Ovary (tissue), 9 donors: ENCODE data around the gene PPM1H. TPM values are rescaled to one million over a fixed set of nuclear protein-coding genes. Genes with fewer than 3 reads are reported as not detected.
"Not testable (repeated sequence)": the region's sequence is repeated elsewhere in the genome, so short reads cannot be mapped to it uniquely, and the experiment has no call there.

Experiments
- DNase-seq, 5 donors: peaks; one replicate each; pipeline ENCODE4 v3.0.0-alpha.2; 2019 to 2020
- H3K27ac ChIP-seq, 2 donors: fragments of 200-600 bp; one replicate each; pipeline versions ENCODE4 v1.5.1 to v1.8.0; 2019 to 2022
- H3K27me3 ChIP-seq: fragments of 200-600 bp; one replicate; pipeline ENCODE4 v1.8.0; 2022
- H3K36me3 ChIP-seq: fragments of 200-600 bp; sonication (generic); one replicate; pipeline ENCODE4 v1.5.1; 2019
- H3K4me1 ChIP-seq: one replicate; pipeline ENCODE4 v1.8.1; 2013; ENCODE audit warnings: mild to moderate bottlenecking, moderate library complexity; ENCODE audit not compliant: insufficient read depth
- H3K4me3 ChIP-seq: fragments of 200-600 bp; sonication (generic); one replicate; pipeline ENCODE4 v1.5.1; 2017
- H3K9me3 ChIP-seq, 2 donors: fragments of 200-600 bp in 1 of 2; sonication (generic) in 1 of 2; one replicate each; pipeline versions ENCODE4 v1.5.1 to v1.8.1; 2013 to 2019; ENCODE audit warnings: mild to moderate bottlenecking in 1 of 2, moderate library complexity in 1 of 2
- EP300 ChIP-seq: sonication (generic); formaldehyde crosslinking; IDR thresholded peaks from one replicate; pipeline ENCODE4 v1.6.1; 2017; ENCODE audit warnings: antibody characterized with exemption
- POLR2A ChIP-seq: fragments of 450-650 bp; IDR thresholded peaks from one replicate; pipeline ENCODE4 v1.6.1; 2017; ENCODE audit warnings: antibody characterized with exemption, mild to moderate bottlenecking, moderate library complexity
- WGBS, 3 donors: extraction: QIAGEN DNeasy Blood & Tissue Kit in 1 of 3; methylation state at CpG; one replicate each; pipeline versions ENCODE4 v1.1.5 to v1.1.7; 2013 to 2017; 5-methylcytosine and 5-hydroxymethylcytosine counted together
- intact Hi-C, 4 donors: fragments of 100-400 bp; cut with DNase I; formaldehyde crosslinking; loops; one replicate each; pipeline versions ENCODE4 v1.11.0 to v1.15.1; 2022 to 2023
- polyA plus RNA-seq, 2 donors: library from polyadenylated mRNA; stranded (reverse); fragments of 200-250 nt in 1 of 2; fragments of 350-450 nt in 1 of 2; fragmentation: Illumina TruSeq in 1 of 2; extraction: RNeasy Lipid Tissue Mini Kit (QIAGEN cat#74804) in 1 of 2; gene quantifications; one replicate each; pipeline ENCODE4 v1.2.3, GENCODE V29; 2013 to 2014
- total RNA-seq, 7 donors: library from RNA; depleted of rRNA in 2 of 7; stranded (reverse); fragments of >200 nt in 2 of 7; fragmentation: NEBNext Ultra II Directional in 3 of 7; extraction: Animal tissue kit (Norgen Biotek cat#: 25700) in 3 of 7; gene quantifications; one replicate each; pipeline versions ENCODE4 v1.1.0 to v1.2.4, GENCODE V29; 2016 to 2023
- TF ChIP-seq, protein P1 (sequence below), 3 donors: fragments of 450-650 bp in 2 of 3; fragments of 200-600 bp in 1 of 3; IDR thresholded peaks; one replicate each; pipeline versions ENCODE4 v1.5.1 to v1.8.0; 2016 to 2022; ENCODE audit warnings: antibody characterized with exemption in 3 of 3, mild to moderate bottlenecking in 1 of 3
- donor health status: DM: no; HTN: no; CAD: no; lungs with moderate emphysema.
- donor health status: DM: no; HTN: no; CAD: no.
- donor health status: Bipolar disorder and iron deficiency.
- donor health status: DM: yes; HTN: yes; CAD: no.
- donor health status: DM: no; HTN: no; CAD: no.
- donor health status: DM: yes; HTN: yes; CAD: no.

The PPM1H gene
- total and polyA plus RNA-seq, 9 donors = 1.6 to 45.4 (median 12.0) TPM

DNA sequence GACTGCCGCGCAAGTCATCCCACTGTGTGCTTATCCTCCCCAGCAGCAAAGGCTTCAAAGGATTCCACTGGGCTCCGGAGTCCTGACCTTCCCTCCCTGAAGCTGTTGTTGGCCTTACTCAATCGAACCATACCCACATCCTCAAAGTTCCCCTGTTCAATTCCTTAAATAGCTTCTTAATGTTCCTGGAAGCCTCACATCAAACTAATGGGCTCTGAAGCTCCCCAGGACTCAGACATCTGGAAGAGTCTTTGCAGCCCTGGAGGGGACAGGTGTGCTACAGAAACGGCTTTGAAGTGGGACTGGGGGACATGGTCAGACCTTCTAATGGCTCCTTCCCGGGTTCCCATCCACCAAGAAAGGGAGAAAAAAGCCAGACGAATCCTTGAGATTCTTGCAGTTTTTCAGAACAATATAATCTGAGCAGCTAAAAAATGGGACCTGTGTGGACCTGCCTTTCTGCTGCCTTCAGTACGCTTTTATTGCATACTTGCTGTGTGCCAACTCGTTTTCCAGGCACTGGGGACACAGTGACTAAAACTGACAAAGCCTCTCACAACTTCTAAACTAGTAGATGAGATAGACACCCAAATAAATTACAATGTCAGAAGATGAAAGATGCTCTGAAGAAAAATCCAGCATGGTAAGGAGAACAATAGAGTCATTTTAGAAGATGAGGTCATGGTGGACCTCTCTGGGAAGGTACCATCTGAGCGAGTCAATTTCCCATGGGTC, 263.8 kb downstream of the PPM1H start:
- no peak for DNase-seq
- WGBS, 3 donors = 88 to 93% (median 91%) methylated on average over 10 of the region's 10 CpGs

GRCh38 chr12:62668782-62669181, 266.2 kb downstream of the PPM1H start:
- TF ChIP-seq EP300 = no peak
- TF ChIP-seq POLR2A = no peak
- TF ChIP-seq, protein P1, sequence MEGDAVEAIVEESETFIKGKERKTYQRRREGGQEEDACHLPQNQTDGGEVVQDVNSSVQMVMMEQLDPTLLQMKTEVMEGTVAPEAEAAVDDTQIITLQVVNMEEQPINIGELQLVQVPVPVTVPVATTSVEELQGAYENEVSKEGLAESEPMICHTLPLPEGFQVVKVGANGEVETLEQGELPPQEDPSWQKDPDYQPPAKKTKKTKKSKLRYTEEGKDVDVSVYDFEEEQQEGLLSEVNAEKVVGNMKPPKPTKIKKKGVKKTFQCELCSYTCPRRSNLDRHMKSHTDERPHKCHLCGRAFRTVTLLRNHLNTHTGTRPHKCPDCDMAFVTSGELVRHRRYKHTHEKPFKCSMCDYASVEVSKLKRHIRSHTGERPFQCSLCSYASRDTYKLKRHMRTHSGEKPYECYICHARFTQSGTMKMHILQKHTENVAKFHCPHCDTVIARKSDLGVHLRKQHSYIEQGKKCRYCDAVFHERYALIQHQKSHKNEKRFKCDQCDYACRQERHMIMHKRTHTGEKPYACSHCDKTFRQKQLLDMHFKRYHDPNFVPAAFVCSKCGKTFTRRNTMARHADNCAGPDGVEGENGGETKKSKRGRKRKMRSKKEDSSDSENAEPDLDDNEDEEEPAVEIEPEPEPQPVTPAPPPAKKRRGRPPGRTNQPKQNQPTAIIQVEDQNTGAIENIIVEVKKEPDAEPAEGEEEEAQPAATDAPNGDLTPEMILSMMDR (IDR thresholded peaks at IDR 0.05) = no peak
- WGBS, 3 donors = 97 to 99% (median 98%) methylated on average over 3 of the region's 3 CpGs

More for the DNA sequence above, 263.8 kb downstream of the PPM1H start:
- Histone ChIP-seq H3K4me3 (no peak overlapping the region), H3K9me3 (no peaks in the 10 kb centered on the region), H3K4me1 (no peaks in the 10 kb centered on the region), H3K27me3 (no peaks in the 10 kb centered on the region), H3K36me3 (no peaks in the 10 kb centered on the region), H3K27ac (no peak overlapping the region)
- intact Hi-C loops = no loop called here
- TF ChIP-seq, protein P1 (IDR thresholded peaks at IDR 0.05) = no peak
- TF ChIP-seq EP300 (no peak), POLR2A (no peak)

DNA sequence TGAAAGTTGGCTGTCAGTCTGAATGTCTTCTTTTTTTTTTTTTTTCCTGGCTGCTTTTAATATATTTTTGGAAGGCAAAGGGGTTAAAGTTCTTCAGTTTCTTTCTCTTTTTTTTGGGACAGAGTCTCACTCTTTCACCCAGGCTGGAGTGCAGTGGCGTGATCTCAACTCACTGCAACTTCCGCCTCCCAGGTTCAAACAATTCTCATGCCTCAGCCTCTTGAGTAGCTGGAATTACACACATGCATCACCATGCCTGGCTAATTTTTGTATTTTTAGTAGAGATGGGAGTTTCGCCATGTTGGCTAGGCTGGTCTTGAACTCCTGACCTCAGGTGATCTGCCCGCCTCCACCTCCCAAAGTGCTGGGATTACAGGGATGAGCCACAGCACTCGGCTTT, 270.0 kb downstream of the PPM1H start:
- intact Hi-C loops, H3K9me3 ChIP-seq, H3K36me3 ChIP-seq, H3K4me1 ChIP-seq, H3K27ac ChIP-seq, H3K27me3 ChIP-seq, DNase-seq, H3K4me3 ChIP-seq: not testable (repeated sequence)
- 91 to 98% (median 98%) methylated on average over 5 of the region's 5 CpGs for WGBS, 3 donors

More at GRCh38 chr12:62668782-62669181, 266.2 kb downstream of the PPM1H start:
- intact Hi-C loops = no loop called here
- Histone ChIP-seq H3K4me1 (no peaks in the 10 kb centered on the region), H3K4me3 (no peak overlapping the region), H3K27me3 (no peaks in the 10 kb centered on the region), H3K36me3 (no peaks in the 10 kb centered on the region), H3K27ac (no peak overlapping the region), H3K9me3 (no peaks in the 10 kb centered on the region)
- no peak for DNase-seq

DNA sequence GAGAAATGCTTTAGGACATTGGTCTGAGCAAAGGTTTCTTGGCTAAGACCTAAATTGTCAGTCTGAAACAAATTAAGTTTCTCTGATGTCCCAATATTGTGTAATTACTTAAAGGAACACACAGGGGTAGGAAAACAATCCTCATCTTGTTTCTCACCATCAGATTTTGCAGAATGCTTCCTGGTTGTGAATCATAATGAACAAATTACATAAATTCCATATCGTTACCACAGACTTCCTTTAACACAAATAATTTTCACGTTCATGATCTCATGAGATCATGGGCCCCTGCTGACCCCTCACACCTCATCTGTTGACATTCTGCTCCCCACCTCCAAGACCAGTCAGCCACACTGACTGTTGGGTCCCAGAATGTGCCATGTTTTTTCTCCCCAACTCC, 274.2 kb downstream of the PPM1H start:
- 71 to 85% (median 75%) methylated on average over 2 of the region's 2 CpGs for WGBS, 3 donors
- intact Hi-C loops = no loop called here
- H3K27me3 ChIP-seq = no peaks in the 10 kb centered on the region
- H3K36me3 ChIP-seq = no peaks in the 10 kb centered on the region
- H3K4me3 ChIP-seq = no peak overlapping the region
- TF ChIP-seq, protein P1 (IDR thresholded peaks at IDR 0.05) = no peak
- TF ChIP-seq EP300 (no peak), POLR2A (no peak)
- H3K27ac ChIP-seq = no peak overlapping the region
- H3K4me1 ChIP-seq = no peaks in the 10 kb centered on the region
- no peaks in the 10 kb centered on the region for H3K9me3 ChIP-seq
- DNase-seq = no peak

DNA sequence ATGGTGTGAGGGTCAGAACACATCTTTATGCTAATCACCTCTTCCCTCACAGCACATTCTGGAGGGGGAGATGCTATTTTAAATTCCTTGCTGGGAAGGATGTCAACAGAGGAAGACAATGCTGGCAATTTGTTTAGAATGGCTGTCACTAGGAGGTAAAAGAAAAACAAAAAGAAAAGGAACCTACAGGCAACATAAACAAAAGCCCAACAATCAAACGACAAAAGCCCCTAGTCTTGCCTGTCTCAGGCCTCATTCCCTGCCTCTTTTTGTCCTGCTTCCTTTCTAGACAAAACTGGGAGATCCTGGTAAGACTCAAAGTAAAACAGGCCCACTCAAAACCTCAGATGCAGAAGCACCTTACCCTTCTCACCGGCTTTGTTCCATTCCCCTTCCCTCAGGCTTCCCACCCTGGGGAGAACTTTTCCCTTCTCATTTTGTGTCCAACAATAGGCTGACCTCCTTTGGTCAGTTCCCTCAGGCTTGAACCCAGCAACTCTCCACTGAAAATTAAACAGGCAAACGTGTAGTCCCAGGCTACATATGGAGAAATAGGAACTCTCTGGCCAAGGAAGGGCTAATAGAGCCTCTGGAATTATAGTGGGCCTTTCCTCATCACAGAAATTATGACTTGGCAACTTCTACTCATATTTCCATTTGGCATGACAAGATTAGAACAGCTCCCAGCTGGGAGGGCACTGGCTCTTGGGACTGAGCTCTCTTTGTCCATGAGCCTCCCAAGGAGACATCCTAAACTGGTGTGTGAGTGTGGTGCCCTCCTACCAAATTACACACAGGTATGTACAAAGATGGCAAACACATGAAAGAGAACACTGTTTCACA, 275.3 kb downstream of the PPM1H start:
- H3K4me1 ChIP-seq = no peaks in the 10 kb centered on the region

More for the DNA sequence above, 275.3 kb downstream of the PPM1H start:
- intact Hi-C loops = no loop called here
- TF ChIP-seq POLR2A (no peak), EP300 (no peak)
- TF ChIP-seq, protein P1 (IDR thresholded peaks at IDR 0.05) = no peak
- no peak for DNase-seq
- no peak overlapping the region for H3K4me3 ChIP-seq
- no peak overlapping the region for H3K27ac ChIP-seq
- WGBS, 3 donors = 68 to 80% (median 77%) methylated on average over 3 of the region's 3 CpGs
- no peaks in the 10 kb centered on the region for H3K9me3 ChIP-seq
- no peaks in the 10 kb centered on the region for H3K36me3 ChIP-seq
- no peaks in the 10 kb centered on the region for H3K27me3 ChIP-seq
